ENCODE data around the gene PPP1R3F.

The PPP1R3F gene

DNA sequence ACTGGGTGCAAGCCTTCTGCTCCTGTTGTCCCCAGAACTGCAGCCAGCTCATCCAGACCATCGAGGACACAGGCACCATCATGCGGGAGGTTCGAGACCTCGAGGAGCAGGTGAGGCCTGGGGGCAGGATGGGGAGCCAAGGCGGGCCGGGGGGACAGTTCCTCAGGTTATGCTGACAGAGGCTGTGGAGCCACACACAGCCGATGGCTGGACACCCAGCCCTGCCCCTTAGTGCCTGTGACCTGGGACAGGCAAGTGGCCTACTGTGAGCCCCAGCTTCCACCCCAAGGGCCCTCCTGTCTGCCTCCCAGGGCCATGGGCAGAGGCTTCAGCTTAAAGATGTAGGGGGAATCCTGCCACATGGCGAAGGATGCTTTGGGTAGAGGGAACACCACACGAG is 20.0 kb upstream of the PPP1R3F start:
- no peak for DNase-seq (ENCODE audit: low spot score)

DNA sequence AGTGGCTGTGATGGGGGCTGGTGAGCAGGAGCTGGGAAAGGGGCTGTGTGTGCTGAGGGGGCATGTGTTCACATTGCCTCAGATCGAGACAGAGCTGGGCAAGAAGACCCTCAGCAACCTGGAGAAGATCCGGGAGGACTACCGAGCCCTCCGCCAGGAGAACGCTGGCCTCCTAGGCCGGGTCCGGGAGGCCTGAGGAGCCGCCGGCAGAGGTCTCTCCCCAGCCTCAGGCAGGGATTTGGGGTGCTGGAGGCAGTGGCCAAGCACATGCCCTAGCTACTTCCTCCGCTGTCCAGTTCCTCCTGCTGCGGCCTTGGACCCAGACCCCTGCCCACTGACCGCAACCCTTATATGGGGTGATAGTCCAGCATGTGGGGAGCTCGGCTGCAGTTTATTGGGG is 19.5 kb upstream of the PPP1R3F start:
- no peak for DNase-seq (ENCODE audit: low spot score)

DNA sequence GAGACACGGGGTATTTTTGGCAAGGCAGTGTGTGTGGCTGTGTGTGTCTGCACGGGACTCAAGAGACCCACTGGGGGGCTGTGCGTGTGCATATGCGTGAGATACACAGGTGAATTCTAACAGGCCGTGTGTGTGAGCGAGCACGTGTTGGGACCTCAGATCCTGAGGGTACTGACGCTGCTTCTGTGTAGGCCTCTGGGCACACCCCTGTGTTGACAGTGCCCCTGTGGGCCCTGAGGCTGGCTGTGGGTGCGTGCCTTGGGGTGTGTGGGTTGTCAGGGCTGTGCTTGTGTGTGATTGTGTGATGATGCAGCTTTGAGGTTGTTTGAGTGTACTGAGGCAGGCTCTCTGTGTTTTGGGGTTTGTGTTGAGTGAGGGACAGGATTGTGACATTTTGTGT is 19.0 kb upstream of the PPP1R3F start:
- no peak for DNase-seq (ENCODE audit: low spot score)

DNA sequence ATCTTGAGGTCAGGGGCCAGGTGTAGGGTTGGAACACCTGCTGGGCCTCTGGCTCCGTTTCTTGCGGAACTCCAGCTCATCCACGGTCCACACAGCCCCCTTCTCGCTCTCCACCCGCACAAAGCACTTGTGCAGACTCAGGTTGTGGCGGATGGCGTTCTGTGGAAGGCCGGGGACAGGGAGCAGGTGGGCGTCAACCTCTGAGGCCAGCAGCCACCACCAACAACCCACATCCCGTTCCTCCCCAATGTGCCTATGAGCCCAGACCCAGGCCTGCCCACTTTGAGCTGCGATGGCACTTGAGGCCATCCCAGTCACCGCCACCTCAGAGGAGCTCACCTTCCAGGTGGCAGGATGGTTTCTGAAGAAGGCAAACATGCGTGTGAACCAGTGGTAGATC is 18.3 kb upstream of the PPP1R3F start:
- DNase-seq (ENCODE audit: low spot score): no peak

DNA sequence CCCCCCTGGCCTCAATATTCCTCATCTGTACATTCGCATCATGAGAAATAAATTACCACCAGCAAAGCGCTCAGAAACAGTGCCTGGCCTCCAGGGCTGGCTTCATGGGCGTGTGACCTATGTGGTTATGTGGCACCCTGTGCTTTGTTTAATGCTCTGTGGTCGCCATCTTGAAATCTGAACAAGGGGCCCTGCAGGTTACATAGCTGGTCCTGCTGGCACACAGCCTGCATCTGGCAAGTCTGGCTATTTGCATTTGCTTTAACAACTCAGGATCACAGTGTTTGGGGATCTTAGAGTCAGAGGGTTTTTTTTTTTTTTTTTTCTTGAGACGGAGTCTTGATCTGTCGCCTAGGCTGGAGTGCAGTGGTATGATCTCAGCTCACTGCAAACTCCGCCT is 15.0 kb upstream of the PPP1R3F start:
- no peak for DNase-seq (ENCODE audit: low spot score)

- no peak for DNase-seq (ENCODE audit: low spot score)
Measured at GRCh38 chrX:49256268-49256995, 13.2 kb upstream of the PPP1R3F start.

- DNase-seq (ENCODE audit: low spot score): no peak
Measured at GRCh38 chrX:49257074-49257790, 12.4 kb upstream of the PPP1R3F start.

DNA sequence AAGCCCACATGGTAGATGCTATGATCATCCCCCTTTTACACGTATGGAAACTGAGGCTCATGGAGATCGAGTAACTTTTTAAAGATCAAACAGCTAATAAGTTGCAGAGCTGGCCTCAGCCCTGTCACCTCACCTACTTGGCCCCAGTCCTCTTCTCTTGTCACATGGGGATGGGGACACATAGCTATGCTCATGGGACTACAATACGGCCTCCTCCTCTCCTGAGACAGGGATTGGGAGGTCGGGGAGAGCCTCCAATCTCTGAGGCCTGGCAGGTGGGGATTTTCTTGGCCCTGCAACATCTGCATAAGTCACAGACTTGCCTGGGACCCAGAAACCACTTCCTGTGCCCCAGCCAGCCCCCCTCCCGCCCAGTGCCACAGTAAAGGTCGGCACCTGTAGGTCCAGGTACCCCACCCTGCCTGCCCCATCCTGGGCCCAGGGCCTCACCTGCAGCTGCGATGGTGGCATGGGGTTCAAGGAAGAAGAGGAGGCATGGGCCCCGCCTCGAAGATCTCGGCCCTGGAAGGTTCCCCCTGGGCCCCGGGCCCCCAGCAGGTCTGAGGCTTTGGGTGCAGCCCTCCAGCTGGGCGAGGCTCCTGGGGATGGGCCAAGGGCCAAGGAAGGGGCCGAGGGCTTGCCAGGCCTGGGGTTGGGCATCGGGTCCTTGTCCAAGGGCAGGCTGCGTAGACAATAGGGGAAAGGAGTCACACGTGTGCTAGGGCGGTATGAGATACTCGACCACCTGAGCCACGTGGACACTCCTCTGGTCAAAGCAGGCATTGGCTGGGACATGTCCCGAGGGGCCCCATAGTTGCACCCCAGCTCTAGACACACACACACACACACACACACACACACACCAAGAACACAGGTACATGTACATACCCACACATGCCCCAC is 11.5 kb upstream of the PPP1R3F start:
- no peak for DNase-seq (ENCODE audit: low spot score)

GRCh38 chrX:49258749-49259124 is 10.9 kb upstream of the PPP1R3F start:
- DNase-seq (ENCODE audit: low spot score): peak; percentile 8

DNA sequence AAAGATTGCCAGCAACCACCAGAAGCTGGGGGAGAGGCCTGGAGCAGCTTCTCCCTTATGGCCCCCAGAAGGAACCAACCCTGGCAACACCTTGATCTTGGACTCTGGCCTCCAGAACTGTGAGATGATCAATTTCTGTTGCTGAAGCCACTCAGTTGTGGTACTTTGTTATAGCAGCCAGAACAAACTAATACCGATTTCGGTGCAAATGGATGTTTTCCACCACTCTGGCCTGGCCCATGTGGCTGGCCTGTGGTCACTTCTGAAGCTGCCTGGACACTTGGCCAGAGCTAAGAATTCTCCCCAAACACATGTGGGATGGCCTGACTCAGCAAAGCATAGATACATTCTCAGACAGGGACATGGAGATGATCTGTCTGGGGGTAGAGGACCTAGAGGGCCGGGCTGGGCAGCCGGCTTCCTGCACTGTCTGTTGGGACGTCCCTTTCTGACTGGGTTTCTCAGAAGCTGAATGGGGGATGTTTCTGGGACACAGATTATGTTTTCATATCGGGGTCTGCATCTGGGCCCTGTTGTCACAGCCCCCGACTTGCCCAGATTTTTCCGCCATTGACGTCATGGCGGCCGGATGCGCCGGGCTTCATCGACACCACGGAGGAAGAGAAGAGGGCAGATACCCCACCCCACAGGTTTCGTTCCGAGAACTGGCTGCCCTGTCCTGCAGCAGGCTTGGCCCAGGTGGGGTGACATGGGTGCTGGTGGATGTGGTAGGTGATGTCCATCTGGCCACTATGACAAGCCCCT is 9.2 kb upstream of the PPP1R3F start:
- no peak for DNase-seq (ENCODE audit: low spot score)

GRCh38 chrX:49262603-49263002 is 7.0 kb upstream of the PPP1R3F start:
- no peak for DNase-seq (ENCODE audit: low spot score)

DNA sequence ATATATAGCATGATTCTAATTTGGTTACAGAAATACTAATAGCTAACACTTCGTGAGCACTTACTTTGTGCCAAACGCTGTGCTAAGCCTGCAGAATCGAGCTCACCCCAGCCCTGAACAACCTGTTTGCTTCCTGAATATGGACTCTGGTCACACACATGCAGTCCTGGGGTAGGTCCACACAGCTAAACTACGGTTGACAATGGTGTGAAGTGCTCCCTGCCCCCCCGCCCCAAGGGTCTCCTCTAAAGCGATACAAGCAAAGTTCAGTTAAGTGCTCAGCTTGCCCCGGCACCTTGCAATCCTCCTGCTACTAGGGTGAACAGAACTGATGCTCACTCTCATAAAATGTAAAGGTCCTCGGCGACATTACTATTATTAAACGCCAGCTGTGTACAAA is 6.0 kb upstream of the PPP1R3F start:
- no peak for DNase-seq (ENCODE audit: low spot score)

DNA sequence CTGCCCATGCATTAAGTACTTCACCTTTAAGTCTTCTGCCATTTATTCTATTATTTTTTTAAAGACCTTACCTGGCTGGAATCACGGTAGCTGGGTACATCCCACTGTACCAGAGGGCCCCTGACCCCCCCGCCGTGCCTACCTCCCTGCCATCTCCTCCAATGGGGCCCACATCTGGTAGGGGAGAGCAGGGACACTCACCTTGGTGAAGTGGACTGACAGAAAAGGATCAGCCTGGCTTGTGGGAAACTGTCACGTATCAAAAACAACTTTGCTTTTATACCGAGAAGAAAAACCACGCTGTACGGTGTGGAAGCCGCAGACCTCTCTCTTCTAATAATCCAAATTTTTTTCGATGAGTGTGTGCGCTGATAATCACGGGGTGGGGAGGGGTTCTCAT is 5.1 kb upstream of the PPP1R3F start, which contains the start of gene FOXP3:
Gene FOXP3, minus strand, starts transcription at position 251 of the 400 bp plus-strand sequence. CDS start 6,205 bp downstream, outside the sequence.
- no peak for DNase-seq (ENCODE audit: low spot score)

DNA sequence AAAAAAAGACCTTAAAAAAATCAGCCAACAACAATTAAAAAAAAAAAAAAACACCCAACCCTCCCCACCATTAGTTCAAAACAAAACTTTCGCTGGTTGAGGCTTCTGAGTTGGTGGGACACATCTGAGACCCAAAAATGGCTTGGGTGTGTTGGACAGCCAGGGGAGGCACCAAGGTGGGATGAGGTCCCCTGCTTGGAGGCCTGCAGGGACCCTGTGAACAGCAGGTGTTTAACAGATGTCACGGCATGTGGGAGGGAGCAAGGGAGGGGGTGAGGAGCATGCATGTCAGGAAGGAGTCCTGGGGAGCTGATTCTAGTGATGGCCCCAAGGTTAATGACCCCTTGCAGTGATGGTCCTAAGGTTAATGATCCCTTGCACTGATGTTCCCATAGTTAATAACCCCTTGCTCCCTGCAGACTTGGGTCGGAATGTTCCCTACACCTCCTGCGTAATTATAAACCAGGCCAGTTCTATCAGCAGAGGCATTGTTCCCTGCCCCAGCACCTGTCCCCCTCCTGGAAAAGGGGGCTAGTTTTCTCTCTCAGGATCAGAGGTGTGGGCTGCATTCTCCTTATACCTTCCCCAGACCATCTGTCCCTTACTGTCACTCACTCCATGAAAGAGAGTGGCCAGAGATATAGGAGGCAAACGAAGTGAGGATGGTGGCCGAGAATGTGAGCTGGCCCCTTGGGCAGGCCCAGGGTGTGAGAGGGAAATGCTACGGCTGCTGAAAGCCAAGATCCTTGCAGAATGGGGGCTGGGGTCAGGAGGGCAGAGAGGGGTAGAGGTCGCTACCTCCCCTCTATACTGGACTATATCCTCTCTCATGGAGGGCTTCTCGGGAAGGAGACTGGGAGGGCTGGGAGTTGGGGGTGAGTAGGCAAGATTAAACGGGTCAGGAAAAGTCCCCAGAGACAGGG is 2.8 kb upstream of the PPP1R3F start:
- no peak for DNase-seq (ENCODE audit: low spot score)

- DNase-seq (ENCODE audit: low spot score): no peak
Measured at GRCh38 chrX:49268702-49269009, 937 bp upstream of the PPP1R3F start.

DNA sequence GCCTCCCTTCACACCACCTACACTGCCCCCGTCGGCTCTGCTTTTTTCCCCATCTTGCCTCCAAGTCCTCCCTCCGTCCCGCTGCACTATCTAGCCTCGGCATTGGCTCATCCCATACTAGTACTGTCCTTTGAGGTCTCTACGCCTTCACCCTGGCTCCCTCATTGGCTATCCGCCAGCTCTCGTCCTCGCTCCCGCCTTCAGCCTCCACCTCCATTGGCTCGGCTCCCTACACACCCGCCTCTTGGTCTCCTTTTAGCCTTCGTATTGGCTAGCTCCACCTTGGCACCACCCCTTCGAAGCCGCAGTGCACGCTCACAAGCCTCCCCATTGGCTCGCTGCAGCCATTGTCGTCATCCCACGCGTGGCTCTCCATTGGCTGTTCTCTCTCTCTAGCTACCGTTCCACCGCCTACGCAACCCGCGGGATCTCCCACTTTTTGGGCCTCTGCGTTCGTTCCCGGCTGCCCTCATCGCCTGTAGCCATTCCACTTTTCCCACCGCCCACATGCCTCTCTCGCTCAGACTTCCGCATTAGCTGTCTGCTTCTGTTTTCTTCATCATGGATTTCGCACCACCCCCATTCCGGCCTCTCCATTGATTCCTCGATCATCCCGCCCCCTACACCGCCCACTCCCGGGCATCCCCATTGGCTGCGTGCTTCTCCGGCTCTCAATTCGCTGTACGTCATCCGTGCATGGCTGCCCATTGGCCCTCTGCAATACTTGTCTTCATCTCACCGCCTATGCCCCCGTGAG is 405 bp upstream of the PPP1R3F start:
- DNase-seq (ENCODE audit: low spot score): peak; percentile 97

DNA sequence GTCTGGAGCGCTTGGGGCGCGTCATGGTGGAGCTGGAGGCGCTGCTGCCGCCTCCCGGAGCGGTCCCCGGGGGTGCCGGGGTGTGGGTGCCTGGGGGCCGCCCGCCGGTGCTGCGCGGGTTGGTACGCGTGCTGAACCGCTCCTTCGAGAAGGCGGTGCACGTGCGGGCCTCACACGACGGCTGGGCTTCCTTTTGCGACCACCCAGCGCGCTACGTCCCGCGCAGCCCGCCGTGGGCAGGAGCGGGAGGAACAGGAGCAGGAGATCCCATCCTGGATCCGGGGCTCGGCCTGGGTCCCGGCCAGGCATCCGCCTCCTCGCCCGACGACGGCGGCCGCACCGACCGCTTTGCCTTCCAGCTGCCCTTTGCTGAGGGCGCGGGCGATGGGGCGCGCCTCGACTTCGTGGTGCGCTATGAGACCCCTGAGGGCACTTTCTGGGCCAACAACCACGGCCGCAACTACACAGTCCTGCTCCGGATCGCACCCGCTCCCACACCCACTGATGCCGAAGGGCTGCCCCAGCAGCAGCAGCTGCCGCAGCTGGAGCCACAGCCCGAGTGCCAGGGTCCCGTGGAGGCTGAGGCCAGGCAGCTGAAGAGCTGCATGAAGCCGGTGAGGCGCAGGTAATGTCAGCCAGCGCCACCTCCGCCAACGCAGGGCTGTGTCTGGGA is 792 bp downstream of the PPP1R3F start:
- no peak for DNase-seq (ENCODE audit: low spot score)

- no peak for DNase-seq (ENCODE audit: low spot score)
Measured at GRCh38 chrX:49271341-49271740, 1.7 kb downstream of the PPP1R3F start.

DNA sequence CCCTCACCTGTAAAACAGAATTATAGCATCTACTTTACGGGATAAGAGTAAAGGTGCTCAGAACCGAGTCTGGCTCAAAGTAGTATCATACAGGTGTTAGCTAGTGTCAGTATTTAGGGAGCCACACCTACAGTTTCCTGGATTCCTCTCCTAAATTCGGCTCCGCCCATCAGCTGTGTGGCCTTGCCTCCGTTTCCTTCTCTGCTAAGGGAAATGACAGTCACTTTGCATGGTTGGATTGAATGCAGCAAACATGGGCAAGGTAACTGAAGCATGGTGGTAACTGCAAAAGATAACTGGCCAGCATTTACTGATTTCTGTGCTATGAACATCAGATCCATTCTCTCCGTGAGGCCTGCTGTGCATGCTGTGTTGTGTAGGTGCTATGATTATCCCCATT is 2.8 kb downstream of the PPP1R3F start:
- no peak for DNase-seq (ENCODE audit: low spot score)
